ENCODE results near the gene LRIG3.

LRIG3 gene

DNA sequence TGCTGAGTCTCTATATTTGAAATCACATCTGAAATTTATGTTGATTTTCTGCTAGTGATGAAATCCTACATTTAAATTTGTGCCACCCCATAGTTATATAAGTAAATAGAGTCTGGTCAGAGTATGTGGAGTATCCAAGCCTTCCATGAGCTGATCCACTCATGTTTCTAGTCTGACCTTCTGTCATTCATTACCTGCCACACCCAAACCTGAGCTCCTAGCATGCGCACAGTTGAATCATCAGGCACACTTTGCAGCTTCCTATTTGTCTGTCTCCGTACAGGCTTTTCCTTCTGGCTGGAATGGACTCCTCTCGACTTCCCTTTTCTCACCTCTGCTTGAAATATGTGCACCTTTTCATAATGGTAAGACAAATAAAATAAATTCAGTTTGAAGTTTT, 45.3 kb upstream of the LRIG3 start:
- Histone ChIP-seq H2AK5ac (ENCODE audit: low read length) (no peak overlapping the region), H3K4ac (ENCODE audit: low read depth, low read length) (no peak overlapping the region), H2BK5ac (ENCODE audit: low read depth, low read length, poor library complexity) (no peak overlapping the region), H4K12ac (ENCODE audit: low read depth, low read length) (no peak overlapping the region), H4K91ac (ENCODE audit: low read depth, low read length) (no peak overlapping the region), H3K27me3 (ENCODE audit: insufficient read depth, low read length) (no peaks in the 10 kb centered on the region), H4K8ac (ENCODE audit: low read depth, low read length) (no peak overlapping the region), H3K36me3 (ENCODE audit: control insufficient read depth in 1 of 2, insufficient read depth in 2 of 2, low read length in 2 of 2) (no peaks in the 10 kb centered on the region), H3K27ac (ENCODE audit: low read depth, low read length) (no peak overlapping the region), H3K9me3 (ENCODE audit: insufficient read depth, low read depth, low read length) (no peaks in the 10 kb centered on the region), H3K4me2 (ENCODE audit: low read length) (no peak overlapping the region), H3K14ac (ENCODE audit: low read length) (no peak overlapping the region), H3K9ac (ENCODE audit: low read length) (no peak overlapping the region), H3K4me3 (ENCODE audit: low read depth, low read length) (no peak overlapping the region), H3K18ac (ENCODE audit: low read length) (no peak overlapping the region), H3K79me1 (ENCODE audit: low read length) (peaks cover 1% of the 10 kb centered on the region), H2BK12ac (ENCODE audit: low read length) (no peak overlapping the region), H3K23ac (ENCODE audit: low read length) (no peak overlapping the region), H2BK120ac (ENCODE audit: insufficient read depth, low read length, poor library complexity) (no peak overlapping the region), H2AFZ (ENCODE audit: insufficient read depth, low read length, poor library complexity) (no peak overlapping the region), H3K4me1 (ENCODE audit: control insufficient read depth in 1 of 2, insufficient read depth in 2 of 2, low read length in 2 of 2) (no peaks in the 10 kb centered on the region), H3K79me2 (ENCODE audit: control insufficient read depth, insufficient read depth, low read length, poor library complexity) (no peaks in the 10 kb centered on the region)
- no CpG with 5 or more reads among the region's 3 CpGs for WGBS (ENCODE audit: extremely low coverage, insufficient coverage, insufficient read length)
- DNase-seq: no peak

DNA sequence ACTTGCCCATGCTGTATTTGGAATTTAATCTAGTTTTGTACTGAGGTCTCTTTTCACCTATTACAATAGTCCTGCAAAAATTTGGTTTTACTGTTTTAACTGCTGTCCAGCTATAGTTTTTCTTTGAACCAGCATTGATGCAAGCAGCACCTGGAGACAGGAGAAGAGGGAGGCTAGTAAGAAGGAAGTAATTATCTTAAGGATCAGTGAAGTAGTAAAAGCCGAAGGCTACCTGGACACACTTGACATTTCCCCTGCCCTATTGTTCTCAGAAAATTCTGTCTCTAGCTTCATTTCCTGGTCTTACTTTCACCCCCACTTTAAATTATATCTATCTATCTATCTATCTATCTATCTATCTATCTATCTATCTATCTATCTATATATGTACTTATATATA, 43.5 kb upstream of the LRIG3 start:
- Histone ChIP-seq H3K18ac (ENCODE audit: low read length) (no peak overlapping the region), H3K4me1 (ENCODE audit: control insufficient read depth in 1 of 2, insufficient read depth in 2 of 2, low read length in 2 of 2) (no peaks in the 10 kb centered on the region), H2AK5ac (ENCODE audit: low read length) (no peak overlapping the region), H3K27ac (ENCODE audit: low read depth, low read length) (no peak overlapping the region), H3K4me3 (ENCODE audit: low read depth, low read length) (no peak overlapping the region), H2BK12ac (ENCODE audit: low read length) (no peak overlapping the region), H3K4me2 (ENCODE audit: low read length) (no peak overlapping the region), H4K12ac (ENCODE audit: low read depth, low read length) (no peak overlapping the region), H3K36me3 (ENCODE audit: control insufficient read depth in 1 of 2, insufficient read depth in 2 of 2, low read length in 2 of 2) (no peaks in the 10 kb centered on the region), H3K27me3 (ENCODE audit: insufficient read depth, low read length) (no peaks in the 10 kb centered on the region), H3K23ac (ENCODE audit: low read length) (no peak overlapping the region), H3K4ac (ENCODE audit: low read depth, low read length) (no peak overlapping the region), H3K79me1 (ENCODE audit: low read length) (peaks cover 1% of the 10 kb centered on the region), H3K9me3 (ENCODE audit: insufficient read depth, low read depth, low read length) (no peaks in the 10 kb centered on the region), H3K79me2 (ENCODE audit: control insufficient read depth, insufficient read depth, low read length, poor library complexity) (no peaks in the 10 kb centered on the region), H2AFZ (ENCODE audit: insufficient read depth, low read length, poor library complexity) (no peak overlapping the region), H2BK5ac (ENCODE audit: low read depth, low read length, poor library complexity) (no peak overlapping the region), H2BK120ac (ENCODE audit: insufficient read depth, low read length, poor library complexity) (no peak overlapping the region), H4K91ac (ENCODE audit: low read depth, low read length) (no peak overlapping the region), H3K9ac (ENCODE audit: low read length) (no peak overlapping the region), H3K14ac (ENCODE audit: low read length) (no peak overlapping the region), H4K8ac (ENCODE audit: low read depth, low read length) (no peak overlapping the region)
- WGBS (ENCODE audit: extremely low coverage, insufficient coverage, insufficient read length): no CpG with 5 or more reads among the region's 1 CpG
- no peak for DNase-seq

- no peak for DNase-seq
- Histone ChIP-seq H2BK120ac (ENCODE audit: insufficient read depth, low read length, poor library complexity) (no peak overlapping the region), H4K12ac (ENCODE audit: low read depth, low read length) (no peak overlapping the region), H3K14ac (ENCODE audit: low read length) (no peak overlapping the region), H2BK12ac (ENCODE audit: low read length) (no peak overlapping the region), H3K27me3 (ENCODE audit: insufficient read depth, low read length) (no peaks in the 10 kb centered on the region), H2AK5ac (ENCODE audit: low read length) (no peak overlapping the region), H3K18ac (ENCODE audit: low read length) (no peak overlapping the region), H3K9ac (ENCODE audit: low read length) (no peak overlapping the region), H3K4me3 (ENCODE audit: low read depth, low read length) (no peak overlapping the region), H4K8ac (ENCODE audit: low read depth, low read length) (no peak overlapping the region), H3K27ac (ENCODE audit: low read depth, low read length) (no peak overlapping the region), H3K79me1 (ENCODE audit: low read length) (peaks cover 1% of the 10 kb centered on the region), H2BK5ac (ENCODE audit: low read depth, low read length, poor library complexity) (no peak overlapping the region), H3K4me2 (ENCODE audit: low read length) (no peak overlapping the region), H4K91ac (ENCODE audit: low read depth, low read length) (no peak overlapping the region), H3K36me3 (ENCODE audit: control insufficient read depth in 1 of 2, insufficient read depth in 2 of 2, low read length in 2 of 2) (no peaks in the 10 kb centered on the region), H3K79me2 (ENCODE audit: control insufficient read depth, insufficient read depth, low read length, poor library complexity) (no peaks in the 10 kb centered on the region), H3K9me3 (ENCODE audit: insufficient read depth, low read depth, low read length) (no peaks in the 10 kb centered on the region), H3K23ac (ENCODE audit: low read length) (no peak overlapping the region), H3K4ac (ENCODE audit: low read depth, low read length) (no peak overlapping the region), H2AFZ (ENCODE audit: insufficient read depth, low read length, poor library complexity) (no peak overlapping the region), H3K4me1 (ENCODE audit: control insufficient read depth in 1 of 2, insufficient read depth in 2 of 2, low read length in 2 of 2) (no peaks in the 10 kb centered on the region)
- WGBS (ENCODE audit: extremely low coverage, insufficient coverage, insufficient read length): no CpG with 5 or more reads among the region's 4 CpGs
Measured at GRCh38 chr12:58961906-58962305, 41.6 kb upstream of the LRIG3 start.

DNA sequence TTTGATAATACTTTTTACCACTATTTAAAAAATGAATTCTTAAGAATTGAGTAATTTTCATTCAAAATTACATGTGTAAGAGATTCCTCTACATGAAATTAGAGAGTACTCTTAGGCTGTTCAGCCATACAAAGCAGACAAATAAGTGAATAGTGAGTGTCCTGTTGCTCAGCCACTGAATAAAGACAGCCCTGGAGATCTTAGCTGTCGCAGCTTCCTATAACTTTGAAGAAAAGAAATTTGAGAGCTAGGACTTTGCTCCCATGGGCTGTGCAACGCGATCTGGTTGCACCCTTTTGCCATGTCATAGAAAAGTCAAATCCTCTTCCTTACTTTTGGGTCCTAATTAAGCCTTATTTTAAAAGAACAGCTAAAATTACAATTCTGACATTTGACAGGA, 40.9 kb upstream of the LRIG3 start:
- H3K36me3 ChIP-seq (ENCODE audit: control insufficient read depth in 1 of 2, insufficient read depth in 2 of 2, low read length in 2 of 2): no peaks in the 10 kb centered on the region
- no peak overlapping the region for H3K14ac ChIP-seq (ENCODE audit: low read length)
- no peak overlapping the region for H2BK5ac ChIP-seq (ENCODE audit: low read depth, low read length, poor library complexity)
- H4K12ac ChIP-seq (ENCODE audit: low read depth, low read length): no peak overlapping the region
- H2AK5ac ChIP-seq (ENCODE audit: low read length): no peak overlapping the region
- no CpG with 5 or more reads among the region's 3 CpGs for WGBS (ENCODE audit: extremely low coverage, insufficient coverage, insufficient read length)
- H3K27ac ChIP-seq (ENCODE audit: low read depth, low read length): no peak overlapping the region
- no peaks in the 10 kb centered on the region for H3K9me3 ChIP-seq (ENCODE audit: insufficient read depth, low read depth, low read length)
- no peaks in the 10 kb centered on the region for H3K4me1 ChIP-seq (ENCODE audit: control insufficient read depth in 1 of 2, insufficient read depth in 2 of 2, low read length in 2 of 2)
- H2BK120ac ChIP-seq (ENCODE audit: insufficient read depth, low read length, poor library complexity): no peak overlapping the region
- H3K4me3 ChIP-seq (ENCODE audit: low read depth, low read length): no peak overlapping the region
- no peak overlapping the region for H3K23ac ChIP-seq (ENCODE audit: low read length)
- H3K4ac ChIP-seq (ENCODE audit: low read depth, low read length): no peak overlapping the region
- H4K91ac ChIP-seq (ENCODE audit: low read depth, low read length): no peak overlapping the region
- H3K9ac ChIP-seq (ENCODE audit: low read length): no peak overlapping the region
- H3K18ac ChIP-seq (ENCODE audit: low read length): no peak overlapping the region
- no peak for DNase-seq
- H3K27me3 ChIP-seq (ENCODE audit: insufficient read depth, low read length): no peaks in the 10 kb centered on the region
- H2BK12ac ChIP-seq (ENCODE audit: low read length): no peak overlapping the region
- H3K4me2 ChIP-seq (ENCODE audit: low read length): no peak overlapping the region
- peaks cover 1% of the 10 kb centered on the region for H3K79me1 ChIP-seq (ENCODE audit: low read length)
- H2AFZ ChIP-seq (ENCODE audit: insufficient read depth, low read length, poor library complexity): no peak overlapping the region
- no peak overlapping the region for H4K8ac ChIP-seq (ENCODE audit: low read depth, low read length)
- no peaks in the 10 kb centered on the region for H3K79me2 ChIP-seq (ENCODE audit: control insufficient read depth, insufficient read depth, low read length, poor library complexity)

All from trophoblast cell (in vitro differentiated cells and primary cell).